Right atrium auricular region (tissue), 2 donors: ENCODE measurements around the gene HOXA9. TPM values are rescaled to one million over a fixed set of nuclear protein-coding genes. Genes with fewer than 3 reads are reported as not detected.
A peak's percentile ranks its signal among the peaks of the same experiment; 100 is the strongest.

Experiments used
- DNase-seq: peaks from one replicate; pipeline ENCODE4 v3.0.0-alpha.2; 2019; ENCODE audit warnings: low spot score
- H3K27ac ChIP-seq, 2 donors: fragments of 200-600 bp; sonication (generic); 1 replicate in 1 of 2; 2 replicates in 1 of 2; pipeline ENCODE4 v1.5.1; 2016 to 2019
- H3K27me3 ChIP-seq, 2 donors: fragments of 200-600 bp; sonication (generic); one replicate each; pipeline versions ENCODE4 v1.5.1 to v1.6.0; 2017 to 2019
- H3K36me3 ChIP-seq: fragments of 200-600 bp; sonication (generic); one replicate; pipeline ENCODE4 v1.5.1; 2016
- H3K4me1 ChIP-seq, 2 donors: fragments of 200-600 bp; sonication (generic); one replicate each; pipeline versions ENCODE4 v1.5.1 to v1.6.0; 2017 to 2019
- H3K4me3 ChIP-seq, 2 donors: fragments of 200-600 bp; sonication (generic); 1 replicate in 1 of 2; 2 replicates in 1 of 2; pipeline ENCODE4 v1.5.1; 2017 to 2019; ENCODE audit warnings: mild to moderate bottlenecking in 1 of 2, moderate library complexity in 1 of 2
- H3K9me3 ChIP-seq, 2 donors: fragments of 200-600 bp; sonication (generic); one replicate each; pipeline ENCODE4 v1.5.1; 2019
- total RNA-seq, 2 donors: library from RNA; depleted of rRNA; stranded (reverse); fragments of >200 nt; gene quantifications; one replicate each; pipeline ENCODE4 v1.1.0, GENCODE V29; 2016
- TF ChIP-seq, protein P1 (sequence below), 2 donors: fragments of 200-600 bp; sonication (generic); IDR thresholded peaks; one replicate each; pipeline ENCODE4 v1.5.1; 2019; ENCODE audit warnings: antibody characterized with exemption in 2 of 2

The HOXA9 gene
- total RNA-seq, 2 donors from 2014 or later: not detected

DNA sequence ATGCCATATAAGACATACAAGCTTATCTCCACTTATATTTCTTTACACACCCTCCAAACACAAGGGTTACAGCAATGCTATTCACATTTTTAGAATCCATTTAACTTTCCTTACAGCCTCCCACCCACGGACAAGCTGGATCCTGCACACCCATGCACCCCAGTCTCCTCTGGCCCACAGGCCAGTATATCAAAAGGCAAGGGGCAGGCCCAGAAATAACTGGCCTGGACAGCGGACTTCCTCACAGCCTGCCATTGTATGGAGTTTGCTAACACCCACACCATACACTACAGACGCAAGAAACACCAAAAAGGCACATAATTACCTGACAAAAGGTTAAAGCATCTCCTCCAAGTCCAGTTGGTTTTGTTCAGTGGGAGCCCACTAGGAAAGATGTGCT, 46.8 kb downstream of the HOXA9 start:
- H3K4me1 ChIP-seq: peaks cover 0 to 23% of the 10 kb centered on the region in 2 donors
- no peaks in the 10 kb centered on the region for H3K36me3 ChIP-seq
- H3K4me3 ChIP-seq: no peak overlapping the region
- no peaks in the 10 kb centered on the region for H3K9me3 ChIP-seq
- peak; percentile 21 for DNase-seq
- H3K27me3 ChIP-seq: peaks cover 17 to 42% of the 10 kb centered on the region in 2 donors
- peak overlapping the region in 1 of 2 donors; percentile 35 for H3K27ac ChIP-seq
- TF ChIP-seq, protein P1, sequence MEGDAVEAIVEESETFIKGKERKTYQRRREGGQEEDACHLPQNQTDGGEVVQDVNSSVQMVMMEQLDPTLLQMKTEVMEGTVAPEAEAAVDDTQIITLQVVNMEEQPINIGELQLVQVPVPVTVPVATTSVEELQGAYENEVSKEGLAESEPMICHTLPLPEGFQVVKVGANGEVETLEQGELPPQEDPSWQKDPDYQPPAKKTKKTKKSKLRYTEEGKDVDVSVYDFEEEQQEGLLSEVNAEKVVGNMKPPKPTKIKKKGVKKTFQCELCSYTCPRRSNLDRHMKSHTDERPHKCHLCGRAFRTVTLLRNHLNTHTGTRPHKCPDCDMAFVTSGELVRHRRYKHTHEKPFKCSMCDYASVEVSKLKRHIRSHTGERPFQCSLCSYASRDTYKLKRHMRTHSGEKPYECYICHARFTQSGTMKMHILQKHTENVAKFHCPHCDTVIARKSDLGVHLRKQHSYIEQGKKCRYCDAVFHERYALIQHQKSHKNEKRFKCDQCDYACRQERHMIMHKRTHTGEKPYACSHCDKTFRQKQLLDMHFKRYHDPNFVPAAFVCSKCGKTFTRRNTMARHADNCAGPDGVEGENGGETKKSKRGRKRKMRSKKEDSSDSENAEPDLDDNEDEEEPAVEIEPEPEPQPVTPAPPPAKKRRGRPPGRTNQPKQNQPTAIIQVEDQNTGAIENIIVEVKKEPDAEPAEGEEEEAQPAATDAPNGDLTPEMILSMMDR (IDR thresholded peaks at IDR 0.05): no peak

DNA sequence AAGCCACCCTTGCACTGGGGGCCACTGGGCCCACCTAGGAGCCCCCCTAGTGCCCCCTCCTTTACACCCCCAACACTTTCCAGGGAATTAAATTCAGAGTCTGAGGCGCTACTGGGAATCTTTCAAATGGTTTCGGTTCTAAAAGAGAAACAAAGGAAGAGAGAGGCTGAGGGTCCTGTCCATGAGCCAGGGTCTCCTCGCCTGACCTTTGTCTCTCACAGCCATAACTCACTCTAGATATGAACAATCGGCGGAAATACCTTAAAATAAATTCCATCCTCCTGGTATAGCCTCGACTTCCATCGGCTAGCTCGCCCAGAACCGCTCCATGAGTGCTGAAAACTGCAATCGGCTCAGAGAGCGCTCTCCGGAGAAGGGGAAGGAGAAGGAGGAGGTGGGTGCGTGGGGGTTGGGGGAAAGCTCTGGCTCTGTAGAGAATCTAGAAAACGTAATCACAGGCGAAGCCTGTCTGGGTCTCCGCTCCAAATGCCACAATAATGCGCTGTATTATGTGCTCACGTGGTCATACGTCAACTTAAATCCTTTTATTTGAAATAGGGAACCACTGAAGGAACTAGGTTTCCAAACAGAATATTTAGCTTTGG, 47.3 kb downstream of the HOXA9 start:
- TF ChIP-seq, protein P1 (IDR thresholded peaks at IDR 0.05): no peak
- peak overlapping the region in 1 of 2 donors; percentile 28 for H3K4me3 ChIP-seq
- peaks cover 0 to 23% of the 10 kb centered on the region in 2 donors for H3K4me1 ChIP-seq
- H3K27me3 ChIP-seq: peaks cover 14 to 44% of the 10 kb centered on the region in 2 donors
- H3K9me3 ChIP-seq: no peaks in the 10 kb centered on the region
- peak overlapping the region; percentile 39 to 41 for H3K27ac ChIP-seq
- DNase-seq: peak; percentile 40
- H3K36me3 ChIP-seq: no peaks in the 10 kb centered on the region

DNA sequence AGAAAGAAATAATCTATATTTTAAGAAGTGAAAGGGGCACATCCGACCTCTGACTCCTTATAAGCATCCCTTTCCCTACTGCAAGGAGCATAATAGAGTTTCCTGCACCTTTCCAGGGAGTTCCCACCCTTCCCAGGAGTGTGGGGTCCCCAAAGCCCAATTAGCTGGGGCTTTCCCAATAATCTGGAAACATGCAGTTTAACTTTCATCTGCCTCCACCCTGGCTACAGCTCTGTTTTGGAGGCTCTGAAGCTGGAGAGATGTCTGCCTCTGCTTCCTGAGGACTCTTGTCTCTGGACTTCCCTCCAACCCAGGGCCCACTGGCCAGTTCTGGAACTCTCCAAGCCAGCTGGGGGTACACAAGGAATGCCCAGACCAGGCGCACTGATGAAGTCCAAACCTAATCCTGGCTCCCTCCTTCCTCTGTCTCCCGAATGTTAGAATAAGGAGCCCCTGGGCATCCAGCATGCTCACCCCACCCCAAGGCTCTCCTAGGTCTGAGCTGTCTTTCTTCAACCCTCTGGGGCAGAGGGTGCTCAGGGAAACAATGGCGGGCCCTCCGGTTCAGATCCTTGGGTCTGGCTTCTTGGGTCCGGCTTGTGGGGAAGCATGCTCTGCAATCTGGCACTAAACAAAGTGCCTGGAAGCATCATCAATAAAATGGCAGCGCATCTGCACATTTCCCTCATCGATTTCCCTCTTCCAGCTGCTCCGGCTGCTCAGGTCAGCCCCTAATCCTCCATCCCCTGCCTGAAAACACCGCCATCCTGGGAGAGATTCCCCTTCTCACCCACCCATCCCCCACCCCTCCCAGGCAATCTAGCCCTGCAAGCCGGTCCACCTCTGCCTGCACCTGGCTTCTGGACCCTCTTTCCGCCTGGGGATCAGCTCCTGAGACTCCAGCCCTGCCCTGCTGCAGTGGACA, 48.1 kb downstream of the HOXA9 start:
- Histone ChIP-seq H3K36me3 (no peaks in the 10 kb centered on the region), H3K27me3 (peaks cover 14 to 38% of the 10 kb centered on the region in 2 donors), H3K4me1 (peaks cover 0 to 23% of the 10 kb centered on the region in 2 donors), H3K4me3 (peak overlapping the region in 1 of 2 donors; percentile 28), H3K9me3 (no peaks in the 10 kb centered on the region), H3K27ac (peak overlapping the region; percentile 39 to 41)
- peak; percentile 52 for DNase-seq
- TF ChIP-seq, protein P1 (IDR thresholded peaks at IDR 0.05): no peak

DNA sequence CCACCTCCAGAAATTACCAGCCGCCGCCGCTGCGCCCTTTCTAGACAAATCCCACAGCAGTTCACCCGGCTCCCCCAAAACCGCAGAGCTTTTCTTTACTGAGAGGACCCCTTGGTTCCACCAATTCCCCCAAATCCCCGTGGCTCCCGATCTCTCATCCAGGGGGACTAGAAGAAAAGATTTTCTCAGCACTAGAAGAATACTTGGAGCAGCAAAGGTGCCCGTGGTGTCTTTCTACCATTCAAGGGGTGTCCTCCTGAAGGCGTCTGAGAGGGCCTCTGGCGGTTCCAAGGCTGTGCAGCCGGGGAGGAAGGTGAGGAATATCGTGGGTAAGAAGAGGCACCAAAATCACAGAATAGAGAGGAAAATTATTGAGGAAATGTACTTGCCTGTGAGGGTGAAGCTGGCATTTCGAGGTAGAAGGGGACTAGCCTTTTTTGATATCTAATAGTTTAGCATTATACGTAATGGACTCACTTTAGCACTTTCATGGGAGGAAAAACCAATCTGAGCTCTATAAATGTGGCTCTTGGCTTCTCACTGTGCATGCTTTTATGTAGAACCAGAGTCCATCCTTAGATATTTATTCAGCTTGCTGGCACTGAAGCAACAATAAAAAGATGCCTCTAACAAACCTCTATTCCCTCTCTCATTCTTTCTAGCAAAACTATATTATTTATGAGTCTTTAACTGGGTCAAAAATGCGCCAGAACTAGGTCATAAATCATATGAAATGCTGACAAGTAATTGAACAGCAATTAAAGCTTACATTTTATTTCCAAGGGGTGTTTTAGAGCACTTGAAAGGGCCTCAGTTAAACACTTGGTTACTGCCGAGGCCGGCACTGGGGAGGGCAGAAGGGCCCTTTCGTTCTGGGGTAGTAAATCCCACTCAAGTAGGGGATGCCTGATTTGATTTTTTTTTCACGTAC, 49.0 kb downstream of the HOXA9 start:
- Histone ChIP-seq H3K36me3 (no peaks in the 10 kb centered on the region), H3K4me3 (no peak overlapping the region), H3K9me3 (no peaks in the 10 kb centered on the region), H3K27me3 (peaks cover 14 to 36% of the 10 kb centered on the region in 2 donors), H3K27ac (peak overlapping the region in 1 of 2 donors; percentile 41), H3K4me1 (peaks cover 0 to 23% of the 10 kb centered on the region in 2 donors)
- TF ChIP-seq, protein P1 (IDR thresholded peaks at IDR 0.05): no peak
- peak; percentile 46 for DNase-seq
